ENCODE measurements around the gene SLC25A36.
"Not testable (repeated sequence)": the region's sequence is repeated elsewhere in the genome, so short reads cannot be mapped to it uniquely, and the experiment has no call there.

The SLC25A36 gene

GRCh38 chr3:140933109-140933508, 8.5 kb upstream of the SLC25A36 start:
- no peak for DNase-seq

DNA sequence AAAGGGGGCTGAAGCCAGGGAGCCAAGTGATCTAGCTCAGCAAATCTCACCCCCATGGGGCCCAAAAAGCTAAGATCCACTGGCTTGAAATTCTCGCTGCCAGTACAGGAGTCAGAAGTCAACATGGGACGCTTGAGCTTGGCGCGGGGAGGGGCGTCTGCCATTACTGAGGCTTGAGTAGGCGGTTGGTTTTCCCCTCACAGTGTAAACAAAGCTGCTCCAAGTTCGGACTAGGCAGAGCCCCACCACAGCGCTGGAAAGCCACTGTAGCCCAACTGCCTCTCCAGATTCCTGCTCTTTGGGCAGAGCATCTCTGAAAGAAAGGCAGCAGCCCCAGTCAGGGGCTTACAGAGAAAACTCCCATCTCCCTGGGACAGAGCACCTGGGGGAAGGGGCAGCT, 8.1 kb upstream of the SLC25A36 start:
- DNase-seq: no peak

DNA sequence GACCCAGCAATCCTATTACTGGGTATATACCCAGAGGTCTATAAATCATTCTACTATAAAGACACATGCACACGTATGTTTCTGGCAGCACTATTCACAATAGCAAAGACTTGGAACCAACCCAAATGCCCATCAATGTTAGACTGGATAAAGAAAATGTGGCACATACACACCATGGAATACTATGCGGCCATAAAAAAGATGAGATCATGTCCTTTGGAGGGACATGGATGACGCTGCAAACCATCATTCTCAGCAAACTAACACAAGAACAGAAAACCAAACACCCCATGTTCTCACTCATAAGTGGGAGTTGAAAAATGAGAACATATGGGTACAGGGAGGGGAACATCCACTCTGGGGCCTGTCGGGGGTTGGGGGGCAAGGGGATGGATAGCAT, 2.3 kb upstream of the SLC25A36 start:
- not testable (repeated sequence) for DNase-seq

- DNase-seq: no peak
Observed at GRCh38 chr3:140941090-140941433, 574 bp upstream of the SLC25A36 start.

GRCh38 chr3:140942221-140943104, 827 bp downstream of the SLC25A36 start:
- peak; percentile 7 to 14 for DNase-seq

GRCh38 chr3:140943781-140944552, 2.3 kb downstream of the SLC25A36 start:
- no peak for DNase-seq

DNA sequence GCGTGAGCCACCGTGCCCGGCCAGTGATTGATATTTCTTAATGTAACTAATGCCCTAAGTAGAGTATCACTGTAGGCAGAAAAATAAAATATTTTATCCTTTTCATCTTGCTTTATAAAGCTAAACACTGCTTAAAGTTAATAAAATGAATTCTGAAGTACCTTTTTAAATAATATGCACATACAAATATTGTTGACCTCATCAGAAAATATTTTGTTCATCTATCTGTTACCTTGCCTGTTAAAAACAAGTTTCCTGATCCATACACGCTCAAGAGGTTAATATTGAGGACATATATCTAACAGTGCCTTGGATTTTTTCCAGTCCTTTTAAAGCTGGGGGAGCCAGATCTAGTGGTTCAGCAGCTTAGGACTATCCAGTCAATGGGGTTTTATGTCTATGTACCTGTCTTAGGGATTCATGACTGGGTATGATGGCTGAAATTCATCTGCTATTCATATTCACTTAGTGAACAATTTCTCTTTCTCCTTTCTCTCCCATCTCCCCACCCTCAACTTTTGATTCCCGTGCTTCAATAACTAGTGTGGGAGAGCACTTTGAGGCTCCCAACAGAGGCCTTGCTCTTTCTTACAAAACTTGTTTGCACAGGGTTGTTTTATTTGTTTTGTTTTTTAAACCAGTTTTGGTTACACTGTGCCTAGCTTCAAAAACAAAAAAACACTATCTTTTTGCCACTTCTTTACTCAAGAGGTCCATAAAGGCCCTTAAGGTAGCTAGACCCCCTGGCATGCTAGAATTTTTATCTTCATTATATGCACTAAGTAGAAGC, 7.0 kb downstream of the SLC25A36 start:
- DNase-seq: no peak

DNA sequence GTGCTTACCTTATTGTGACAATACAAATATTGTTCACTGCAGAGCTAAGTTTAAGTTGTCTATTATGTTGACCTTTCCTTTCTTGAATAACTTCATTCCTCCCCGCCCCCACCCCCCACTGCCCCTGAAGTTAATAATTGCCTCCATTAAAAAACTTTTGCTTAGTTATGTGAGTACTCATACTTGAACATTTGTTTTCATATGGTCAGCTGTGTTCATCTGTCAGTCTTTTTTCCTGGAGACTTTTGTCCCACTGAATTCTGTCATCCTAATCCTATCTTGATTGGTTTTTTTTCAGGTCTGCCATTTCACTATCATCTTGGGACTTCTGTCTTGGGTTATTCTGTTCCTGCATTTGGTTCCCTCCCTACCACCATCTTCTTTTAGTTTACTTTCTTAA, 8.5 kb downstream of the SLC25A36 start:
- no peak for DNase-seq

DNA sequence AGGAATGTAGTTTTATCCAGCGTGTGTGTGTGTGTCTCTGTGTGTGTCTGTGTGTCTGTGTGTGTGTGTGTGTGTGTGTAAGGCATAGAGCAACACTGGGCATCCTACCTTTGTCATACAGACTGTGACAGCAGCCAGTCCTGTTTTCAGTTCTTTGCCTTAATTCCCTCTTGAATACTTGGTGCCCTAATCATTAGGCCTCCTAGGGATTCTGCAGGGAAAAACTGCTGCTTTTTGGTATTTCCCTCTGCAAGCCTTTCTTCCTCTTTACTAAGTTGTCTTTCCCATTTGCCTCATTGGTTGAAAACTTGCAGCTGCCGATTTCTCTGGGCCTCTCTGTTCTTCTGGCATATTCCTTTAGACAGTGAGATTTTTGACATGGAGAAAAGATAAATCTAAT, 9.2 kb downstream of the SLC25A36 start:
- DNase-seq: no peak

DNA sequence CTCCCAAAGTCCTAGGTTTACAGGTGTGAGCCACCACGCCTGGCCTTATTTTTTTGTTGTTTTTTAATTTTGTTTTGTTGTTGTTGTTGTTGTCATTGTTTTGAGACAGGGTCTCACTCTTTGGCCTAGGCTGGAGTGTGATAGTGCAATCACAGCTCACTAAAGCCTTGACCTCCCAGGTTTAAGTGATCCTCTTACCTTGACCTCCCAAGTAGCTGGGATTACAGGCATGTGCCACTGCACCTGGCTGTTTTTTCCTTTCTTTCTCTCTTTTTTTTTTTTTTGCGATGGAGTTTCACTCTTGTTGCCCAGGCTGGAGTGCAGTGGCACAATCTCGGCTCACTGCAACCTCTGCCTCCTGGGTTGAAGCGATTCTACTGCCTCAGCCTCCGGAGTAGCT, 10.1 kb downstream of the SLC25A36 start:
- DNase-seq: not testable (repeated sequence)

- no peak for DNase-seq
Observed at GRCh38 chr3:140953028-140953960, 11.7 kb downstream of the SLC25A36 start.

DNA sequence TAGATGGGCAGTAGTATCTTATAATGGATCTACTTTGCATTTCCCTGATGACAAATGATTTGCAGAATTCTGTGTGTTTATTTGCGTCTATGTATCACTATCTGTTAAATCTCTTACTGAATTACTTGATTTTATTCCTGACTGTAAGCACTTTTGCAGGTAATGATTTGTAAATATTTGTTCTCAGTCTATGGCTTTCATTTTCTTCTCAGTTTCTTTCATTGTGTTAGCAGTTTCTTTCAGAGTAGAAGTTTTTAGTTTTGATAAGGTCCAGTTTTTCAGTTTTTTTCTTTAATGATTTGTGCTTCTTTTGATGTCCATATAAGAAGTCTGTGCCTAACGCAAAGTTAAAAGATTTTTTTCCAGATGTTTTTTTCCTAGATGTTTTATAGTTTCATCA, 12.9 kb downstream of the SLC25A36 start:
- no peak for DNase-seq

GRCh38 chr3:140955645-140956044, 14.0 kb downstream of the SLC25A36 start:
- DNase-seq: no peak

DNA sequence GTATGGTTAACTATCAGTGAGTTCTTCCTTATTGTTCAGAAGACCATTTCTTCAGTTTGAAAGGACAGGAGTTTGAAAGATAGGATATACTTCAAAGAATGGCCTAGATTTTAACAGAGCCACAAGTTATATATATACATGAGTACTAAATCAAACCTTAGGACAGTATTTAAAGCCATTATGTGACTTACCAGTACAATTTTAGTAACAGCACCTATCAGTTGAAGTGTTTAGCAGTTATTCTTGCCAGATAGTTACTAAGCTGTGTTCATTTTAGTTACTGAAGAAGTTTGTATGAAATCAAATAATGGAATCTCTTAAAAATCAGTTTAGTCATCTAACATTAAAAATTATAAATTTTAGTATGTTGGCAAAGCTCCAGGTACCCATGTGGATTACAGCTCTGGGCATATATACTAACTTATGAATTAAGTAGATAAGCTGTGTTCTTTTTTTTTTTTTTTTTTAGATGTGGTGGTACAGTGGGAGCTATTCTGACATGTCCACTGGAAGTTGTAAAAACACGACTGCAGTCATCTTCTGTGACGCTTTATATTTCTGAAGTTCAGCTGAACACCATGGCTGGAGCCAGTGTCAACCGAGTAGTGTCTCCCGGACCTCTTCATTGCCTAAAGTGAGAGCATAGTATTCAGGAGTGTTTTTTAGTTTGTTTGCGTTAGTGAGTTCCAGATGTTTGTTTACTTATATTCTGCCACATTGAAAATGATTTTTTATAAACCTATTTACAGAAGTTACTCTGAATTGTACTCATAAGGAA, 14.6 kb downstream of the SLC25A36 start:
- DNase-seq: no peak

DNA sequence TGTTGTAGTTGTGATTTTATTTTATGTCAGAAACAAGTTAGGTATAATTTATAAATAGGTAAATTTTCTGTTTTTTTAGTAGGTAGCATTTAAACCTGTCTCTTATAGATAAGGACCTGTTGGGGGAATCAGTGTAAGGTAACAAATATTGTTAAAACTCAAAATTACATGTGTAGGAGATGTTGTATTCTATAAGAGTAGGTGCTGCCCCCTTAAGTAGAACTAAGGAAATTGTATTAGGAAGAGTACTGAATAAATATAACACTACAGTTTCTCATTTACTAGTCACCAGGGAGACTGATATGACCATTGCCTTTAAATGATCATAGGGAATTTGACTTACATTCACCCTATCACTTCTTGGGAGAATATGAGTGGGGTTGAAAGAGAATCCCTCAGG, 31.2 kb downstream of the SLC25A36 start:
- no peak for DNase-seq

GRCh38 chr3:140974900-140975299, 33.3 kb downstream of the SLC25A36 start:
- no peak for DNase-seq

GRCh38 chr3:140980663-140981062, 39.0 kb downstream of the SLC25A36 start:
- DNase-seq: no peak

DNA sequence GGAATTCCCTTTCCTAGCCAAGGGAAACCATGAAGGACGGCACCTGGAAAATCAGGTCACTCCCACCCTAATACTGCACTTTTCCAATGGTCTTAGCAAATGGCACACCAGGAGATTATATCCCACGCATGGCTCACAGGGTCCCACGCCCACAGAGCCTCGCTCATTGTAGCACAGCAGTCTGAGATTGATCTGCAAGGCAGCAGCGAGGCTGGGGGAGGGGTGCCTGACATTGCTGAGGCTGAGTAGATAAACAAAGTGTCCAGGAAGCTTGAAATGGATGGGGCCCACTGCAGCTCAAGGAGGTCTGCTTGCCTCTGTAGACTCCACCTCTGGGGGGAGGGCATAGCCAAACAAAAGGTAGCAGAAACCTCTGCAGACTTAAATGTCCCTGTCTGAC, 46.2 kb downstream of the SLC25A36 start:
- DNase-seq: not testable (repeated sequence)

DNA sequence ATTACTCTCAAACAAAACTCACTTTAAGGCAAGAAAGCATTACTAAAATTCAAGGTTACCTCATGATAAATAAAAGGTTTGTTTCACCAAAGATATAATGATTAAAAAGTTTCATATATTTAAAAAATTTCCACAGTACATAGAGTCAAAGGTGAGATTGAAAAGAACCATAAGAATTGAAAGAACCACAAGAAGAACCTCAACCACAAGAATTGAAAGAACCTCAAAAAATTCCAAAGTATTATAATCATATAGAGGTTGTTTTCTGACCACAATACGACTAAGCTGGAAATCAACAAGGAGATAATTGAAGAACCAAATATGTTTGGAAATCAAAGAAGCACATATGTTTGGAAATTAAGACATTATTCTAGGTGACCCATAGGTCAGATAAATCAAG, 52.7 kb downstream of the SLC25A36 start:
- DNase-seq: no peak

- not testable (repeated sequence) for DNase-seq
Observed at GRCh38 chr3:140994861-140995260, 53.2 kb downstream of the SLC25A36 start.

- no peak for DNase-seq
Observed at GRCh38 chr3:140995881-140996280, 54.2 kb downstream of the SLC25A36 start.
